Retinal pigment epithelial cell (primary cell): ENCODE measurements around the gene ICA1L.
A peak's percentile ranks its signal among the peaks of the same experiment; 100 is the strongest.

ENCODE experiments used
- DNase-seq: peaks from one replicate; pipeline ENCODE4 v3.0.0-alpha.2; 2010; ENCODE audit warnings: low read depth
- H3K4me3 ChIP-seq: 2 replicates; pipeline ENCODE4 v1.5.1; 2011; ENCODE audit warnings: mild to moderate bottlenecking, low read length, control low read depth, moderate library complexity
- CTCF ChIP-seq: conservative IDR thresholded peaks from 2 replicates; pipeline ENCODE4 v1.5.1; 2011; ENCODE audit warnings: low read depth, low read length, control low read depth, inconsistent platforms

Gene ICA1L

DNA sequence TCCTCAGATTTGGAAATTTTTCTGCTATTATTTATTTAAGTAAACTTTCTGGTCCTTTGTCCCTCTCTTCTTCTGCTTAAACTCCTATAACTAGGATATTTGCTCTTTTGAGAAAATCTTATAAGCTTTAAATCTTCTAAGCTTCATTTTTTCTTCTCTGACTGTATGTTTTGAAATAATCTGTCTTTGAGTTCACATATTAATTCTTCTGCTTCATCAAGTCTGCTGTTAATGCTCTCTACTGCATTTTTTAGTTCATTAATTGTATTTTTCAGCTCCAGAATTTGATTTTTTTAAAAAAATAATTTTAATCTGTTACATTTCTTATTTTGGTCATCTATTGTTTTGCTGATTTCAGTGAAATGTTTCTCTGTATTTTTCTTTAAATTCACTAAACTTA lies 28.9 kb downstream of the ICA1L start:
- TF ChIP-seq CTCF, result no peak
- DNase-seq, result no peak
- H3K4me3 ChIP-seq, result no peak overlapping the region

GRCh38 chr2:202841090-202841867 lies 30.3 kb downstream of the ICA1L start:
- no peak for TF ChIP-seq CTCF
- no peak overlapping the region for H3K4me3 ChIP-seq
- no peak for DNase-seq

- no peak overlapping the region for H3K4me3 ChIP-seq
- peak; percentile 37 for DNase-seq
- peak; percentile 83 for TF ChIP-seq CTCF
Measured at GRCh38 chr2:202831242-202832220, 40.0 kb downstream of the ICA1L start.

- H3K4me3 ChIP-seq, result no peak overlapping the region
- DNase-seq, result no peak
- no peak for TF ChIP-seq CTCF
Measured at GRCh38 chr2:202824901-202825300, 46.7 kb downstream of the ICA1L start.

GRCh38 chr2:202822411-202822810 lies 49.2 kb downstream of the ICA1L start:
- DNase-seq, result no peak

More at GRCh38 chr2:202822411-202822810, 49.2 kb downstream of the ICA1L start:
- no peak for TF ChIP-seq CTCF
- no peak overlapping the region for H3K4me3 ChIP-seq
